CD4-positive, alpha-beta T cell (primary cell): ENCODE data around the gene ZFC3H1. TPM values are rescaled to one million over a fixed set of nuclear protein-coding genes. Genes with fewer than 3 reads are reported as not detected.

Experiments
- ATAC-seq: fragments of 200-7000 bp; cut with Tn5 transposase; one replicate; pipeline ENCODE4 v1.10.0; 2022; ENCODE audit warnings: mild to moderate bottlenecking; ENCODE audit not compliant: poor library complexity
- CTCF ChIA-PET: fragments of 350-600 bp; sonication (Branson Sonifier 250); formaldehyde crosslinking; loops from one replicate; lab custom pipeline; 2021; ENCODE audit warnings: antibody characterized with exemption, inconsistent platforms; lab: Charles Lee
- POLR2A ChIA-PET: fragments of 350-600 bp; sonication (Branson Sonifier 250); formaldehyde crosslinking; loops from one replicate; lab custom pipeline; 2021; ENCODE audit warnings: antibody characterized with exemption, inconsistent platforms; lab: Charles Lee
- DNase-seq, 14 experiments: peaks; one replicate each; pipeline ENCODE4 v3.0.0-alpha.2; 2013 to 2020; ENCODE audit warnings: mixed read lengths in 2 of 14
- H3K27ac ChIP-seq, 2 donors: one replicate each; pipeline versions ENCODE4 v1.5.1 to v1.7.0; 2013; ENCODE audit warnings: low read length in 2 of 2, low read depth in 1 of 2, mild to moderate bottlenecking in 1 of 2
- H3K27me3 ChIP-seq, 2 experiments: 1 replicate in 1 of 2; 2 replicates in 1 of 2; pipeline versions ENCODE4 v1.6.1 to v1.7.0; 2013; ENCODE audit warnings: low read length in 2 of 2, control low read depth in 1 of 2, mild to moderate bottlenecking in 1 of 2, moderate library complexity in 1 of 2; ENCODE audit not compliant: insufficient read depth in 2 of 2, control insufficient read depth in 1 of 2
- H3K36me3 ChIP-seq: one replicate; pipeline ENCODE4 v1.6.1; 2013; ENCODE audit warnings: low read length, control low read depth; ENCODE audit not compliant: insufficient read depth
- H3K4me1 ChIP-seq: one replicate; pipeline ENCODE4 v1.6.1; 2013; ENCODE audit warnings: low read length, control low read depth; ENCODE audit not compliant: insufficient read depth
- H3K4me3 ChIP-seq: one replicate; pipeline ENCODE4 v1.5.1; 2013; ENCODE audit warnings: mild to moderate bottlenecking, low read length, moderate library complexity
- H3K9me3 ChIP-seq, 2 experiments: 1 replicate in 1 of 2; 2 replicates in 1 of 2; pipeline versions ENCODE4 v1.6.1 to v1.7.0; 2013; ENCODE audit warnings: low read length in 2 of 2, mild to moderate bottlenecking in 2 of 2, control low read depth in 1 of 2, moderate library complexity in 1 of 2; ENCODE audit not compliant: control insufficient read depth in 1 of 2, insufficient read depth in 1 of 2
- H3K27ac Mint-ChIP-seq: one replicate; pipeline ENCODE4 v1.8.0; 2020; ENCODE audit warnings: mixed read lengths
- H3K27me3 Mint-ChIP-seq: one replicate; pipeline ENCODE4 v1.8.0; 2021; ENCODE audit warnings: mixed read lengths
- H3K36me3 Mint-ChIP-seq: one replicate; pipeline ENCODE4 v1.8.0; 2021; ENCODE audit warnings: low read depth, mixed read lengths
- H3K4me1 Mint-ChIP-seq: one replicate; pipeline ENCODE4 v1.8.0; 2021; ENCODE audit warnings: low read depth, mixed read lengths
- H3K4me3 Mint-ChIP-seq: one replicate; pipeline ENCODE4 v1.8.0; 2020; ENCODE audit warnings: mild to moderate bottlenecking, mixed read lengths
- H3K9me3 Mint-ChIP-seq: one replicate; pipeline ENCODE4 v1.8.0; 2020; ENCODE audit warnings: mixed read lengths
- intact Hi-C, 2 experiments: fragments of 100-400 bp; cut with DNase I in 1 of 2; cut with micrococcal nuclease in 1 of 2; formaldehyde crosslinking; loops; one replicate each; pipeline versions ENCODE4 v1.15.1 to v1.9.0; 2023 to 2025; cut with DNase I, micrococcal nuclease
- total RNA-seq, 174 experiments: library from RNA in 2 of 174; stranded (reverse) in 2 of 174; gene quantifications; one replicate each; pipeline ENCODE4 v1.2.3 and lab custom pipeline; 2021 to 2026
- TF ChIP-seq, protein P1 (sequence below): fragments of 200-600 bp; IDR thresholded peaks from one replicate; pipeline ENCODE4 v1.8.0; 2022; ENCODE audit warnings: antibody characterized with exemption, mild to moderate bottlenecking

ZFC3H1 gene
- total RNA-seq, 2 experiments from 2014 or later = 131 to 135 TPM

DNA sequence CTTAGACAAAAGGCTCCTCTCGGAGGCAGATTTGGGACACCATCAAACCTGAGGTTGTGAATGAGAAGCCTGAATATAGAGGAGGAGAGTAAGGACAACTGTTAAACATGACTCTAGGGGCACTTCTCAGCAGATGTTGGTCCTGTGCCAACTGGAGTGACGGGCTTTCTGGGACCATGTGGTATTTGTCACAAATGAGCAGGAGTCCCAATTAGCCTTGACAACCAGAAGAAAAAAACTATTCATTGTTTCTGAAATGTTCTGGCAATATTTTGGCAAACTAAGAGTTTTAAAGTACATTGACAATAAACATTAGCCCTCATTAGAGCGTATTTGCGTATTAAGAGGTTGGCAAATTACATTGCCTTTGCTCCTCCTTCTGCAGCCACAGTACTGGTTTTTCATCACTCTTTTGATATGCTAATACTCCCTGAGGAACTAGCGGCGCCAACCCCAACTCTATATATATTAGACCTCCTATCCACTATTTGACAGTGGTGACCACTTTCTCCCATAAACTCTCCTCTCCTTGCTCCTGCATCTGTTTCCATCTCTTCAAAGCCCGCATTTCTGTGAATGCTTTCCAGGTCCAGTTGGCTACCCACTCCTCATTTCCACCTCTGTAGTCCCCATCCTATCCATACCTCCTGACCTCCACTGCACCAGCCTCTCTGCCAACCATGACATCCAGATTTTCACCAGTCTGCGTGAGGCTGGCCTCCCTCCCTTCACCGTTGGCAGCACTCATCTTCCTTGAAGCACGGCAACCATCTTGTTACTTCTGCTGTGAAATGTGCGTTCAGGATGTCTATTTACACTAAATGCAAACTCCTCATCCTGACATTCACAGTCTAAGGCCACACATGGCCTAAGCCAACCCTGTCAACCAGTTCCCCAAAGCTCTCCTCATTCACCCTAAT, 100.7 kb downstream of the ZFC3H1 start:
- TF ChIP-seq, protein P1, sequence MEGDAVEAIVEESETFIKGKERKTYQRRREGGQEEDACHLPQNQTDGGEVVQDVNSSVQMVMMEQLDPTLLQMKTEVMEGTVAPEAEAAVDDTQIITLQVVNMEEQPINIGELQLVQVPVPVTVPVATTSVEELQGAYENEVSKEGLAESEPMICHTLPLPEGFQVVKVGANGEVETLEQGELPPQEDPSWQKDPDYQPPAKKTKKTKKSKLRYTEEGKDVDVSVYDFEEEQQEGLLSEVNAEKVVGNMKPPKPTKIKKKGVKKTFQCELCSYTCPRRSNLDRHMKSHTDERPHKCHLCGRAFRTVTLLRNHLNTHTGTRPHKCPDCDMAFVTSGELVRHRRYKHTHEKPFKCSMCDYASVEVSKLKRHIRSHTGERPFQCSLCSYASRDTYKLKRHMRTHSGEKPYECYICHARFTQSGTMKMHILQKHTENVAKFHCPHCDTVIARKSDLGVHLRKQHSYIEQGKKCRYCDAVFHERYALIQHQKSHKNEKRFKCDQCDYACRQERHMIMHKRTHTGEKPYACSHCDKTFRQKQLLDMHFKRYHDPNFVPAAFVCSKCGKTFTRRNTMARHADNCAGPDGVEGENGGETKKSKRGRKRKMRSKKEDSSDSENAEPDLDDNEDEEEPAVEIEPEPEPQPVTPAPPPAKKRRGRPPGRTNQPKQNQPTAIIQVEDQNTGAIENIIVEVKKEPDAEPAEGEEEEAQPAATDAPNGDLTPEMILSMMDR = no peak
- ChIA-PET POLR2A (no interaction called here), CTCF (no interaction called here)
- H3K27ac Mint-ChIP-seq = no peak overlapping the region
- Histone ChIP-seq H3K27me3 (peaks cover 0 to 1% of the 10 kb centered on the region in 2 experiments), H3K4me3 (no peak overlapping the region), H3K9me3 (no peaks in the 10 kb centered on the region), H3K36me3 (no peaks in the 10 kb centered on the region), H3K27ac (no peak overlapping the region), H3K4me1 (no peaks in the 10 kb centered on the region)
- H3K36me3 Mint-ChIP-seq = no peaks in the 10 kb centered on the region
- no peak overlapping the region for H3K4me3 Mint-ChIP-seq
- no peak for ATAC-seq
- intact Hi-C loops = no loop called here
- H3K4me1 Mint-ChIP-seq = no peaks in the 10 kb centered on the region
- no peak for DNase-seq
- H3K27me3 Mint-ChIP-seq = no peaks in the 10 kb centered on the region
- H3K9me3 Mint-ChIP-seq = no peaks in the 10 kb centered on the region

Other genes starting within 250 kb of the ZFC3H1 start
- not detected for gene LGR5, start 224.1 kb downstream of the ZFC3H1 start, total RNA-seq
- gene THAP2, start 453 bp upstream of the ZFC3H1 start, total RNA-seq = 10 to 100 TPM; 12.1 to 12.6 TPM
- 10 to 100 TPM in 1 of 2 experiments, 1 to 10 TPM in 1; 8.9 to 11.6 TPM for gene TMEM19, start 22.2 kb upstream of the ZFC3H1 start, total RNA-seq
- gene RAB21, start 91.0 kb upstream of the ZFC3H1 start, total RNA-seq = 100 to 1,000 TPM; 106 to 108 TPM
- gene TBC1D15, start 175.9 kb upstream of the ZFC3H1 start, total RNA-seq = 100 to 1,000 TPM; 121 to 123 TPM